Measurements from ENCODE around the gene EFCC1. TPM values are rescaled to one million over a fixed set of nuclear protein-coding genes. Genes with fewer than 3 reads are reported as not detected.

The EFCC1 gene
- total RNA-seq: 1.5 TPM
- long read RNA-seq, partial matches to known transcripts: 2 of 9 reads
- long read RNA-seq, other reads (novel, unspliced or antisense): 7 of 9 reads

GRCh38 chr3:129001101-129001805 lies at the start of gene EFCC1:
Gene EFCC1 (plus strand): TSS chr3:129001304. CDS start chr3:129001629, 325 bp downstream.
- no peak for TF ChIP-seq CTCF (IDR thresholded peaks at IDR 0.05; ENCODE audit: borderline replicate concordance)
- intact Hi-C loops (cut with micrococcal nuclease): no loop called here
- peak; percentile 85 for DNase-seq
- Histone ChIP-seq H3K27me3 (ENCODE audit: low read depth) (peaks cover 54% of the 10 kb centered on the region), H3K9me3 (replicated peaks) (no peaks in the 10 kb centered on the region), H3K4me1 (peaks cover 58% of the 10 kb centered on the region), H3K36me3 (no peaks in the 10 kb centered on the region), H3K27ac (replicated peaks) (peak within 1 kb of the TSS; percentile 91), H3K4me3 (peak within 1 kb of the TSS; percentile 84)

- TF ChIP-seq CTCF (IDR thresholded peaks at IDR 0.05; ENCODE audit: borderline replicate concordance): no peak
- H3K27me3 ChIP-seq (ENCODE audit: low read depth): no peaks in the 10 kb centered on the region
- H3K36me3 ChIP-seq: no peaks in the 10 kb centered on the region
These were observed 44.7 kb upstream of the EFCC1 start for GRCh38 chr3:128956440-128956839.

GRCh38 chr3:128965280-128965679 lies 35.8 kb upstream of the EFCC1 start:
- Histone ChIP-seq H3K27me3 (ENCODE audit: low read depth) (no peaks in the 10 kb centered on the region), H3K4me1 (peaks cover 3% of the 10 kb centered on the region), H3K4me3 (no peak overlapping the region), H3K36me3 (no peaks in the 10 kb centered on the region), H3K27ac (replicated peaks) (no peak overlapping the region), H3K9me3 (replicated peaks) (no peaks in the 10 kb centered on the region)
- intact Hi-C loops (cut with micrococcal nuclease): no loop called here
- no peak for DNase-seq
- TF ChIP-seq CTCF (IDR thresholded peaks at IDR 0.05; ENCODE audit: borderline replicate concordance): no peak

More at GRCh38 chr3:128956440-128956839, 44.7 kb upstream of the EFCC1 start:
- Histone ChIP-seq H3K9me3 (replicated peaks) (peaks cover 5% of the 10 kb centered on the region), H3K4me3 (no peak overlapping the region), H3K4me1 (no peaks in the 10 kb centered on the region), H3K27ac (replicated peaks) (no peak overlapping the region)
- intact Hi-C loops (cut with micrococcal nuclease): no loop called here
- no peak for DNase-seq

GRCh38 chr3:128965818-128966217 lies 35.3 kb upstream of the EFCC1 start:
- Histone ChIP-seq H3K4me1 (peaks cover 9% of the 10 kb centered on the region), H3K27me3 (ENCODE audit: low read depth) (no peaks in the 10 kb centered on the region), H3K4me3 (no peak overlapping the region), H3K27ac (replicated peaks) (no peak overlapping the region), H3K36me3 (no peaks in the 10 kb centered on the region), H3K9me3 (replicated peaks) (no peaks in the 10 kb centered on the region)
- TF ChIP-seq CTCF (IDR thresholded peaks at IDR 0.05; ENCODE audit: borderline replicate concordance): no peak
- DNase-seq: no peak
- intact Hi-C loops (cut with micrococcal nuclease): no loop called here

- TF ChIP-seq CTCF (IDR thresholded peaks at IDR 0.05; ENCODE audit: borderline replicate concordance): no peak
- intact Hi-C loops (cut with micrococcal nuclease): no loop called here
- no peaks in the 10 kb centered on the region for H3K9me3 ChIP-seq (replicated peaks)
These were observed 33.3 kb upstream of the EFCC1 start for GRCh38 chr3:128967748-128968355.

More at GRCh38 chr3:128967748-128968355, 33.3 kb upstream of the EFCC1 start:
- H3K4me1 ChIP-seq: peaks cover 20% of the 10 kb centered on the region
- DNase-seq: no peak
- no peaks in the 10 kb centered on the region for H3K27me3 ChIP-seq (ENCODE audit: low read depth)
- H3K27ac ChIP-seq (replicated peaks): no peak overlapping the region
- H3K36me3 ChIP-seq: no peaks in the 10 kb centered on the region
- no peak overlapping the region for H3K4me3 ChIP-seq
